CD1c-positive myeloid dendritic cell (primary cell): ENCODE data around the gene STPG1.
A peak's percentile ranks its signal among the peaks of the same experiment; 100 is the strongest.
"Not testable (repeated sequence)": the region's sequence is repeated elsewhere in the genome, so short reads cannot be mapped to it uniquely, and the experiment has no call there.

ENCODE experiments used
- DNase-seq: peaks from one replicate; pipeline ENCODE4 v3.0.0-alpha.2; 2016; ENCODE audit errors: extremely low spot score

STPG1 gene, protein sequence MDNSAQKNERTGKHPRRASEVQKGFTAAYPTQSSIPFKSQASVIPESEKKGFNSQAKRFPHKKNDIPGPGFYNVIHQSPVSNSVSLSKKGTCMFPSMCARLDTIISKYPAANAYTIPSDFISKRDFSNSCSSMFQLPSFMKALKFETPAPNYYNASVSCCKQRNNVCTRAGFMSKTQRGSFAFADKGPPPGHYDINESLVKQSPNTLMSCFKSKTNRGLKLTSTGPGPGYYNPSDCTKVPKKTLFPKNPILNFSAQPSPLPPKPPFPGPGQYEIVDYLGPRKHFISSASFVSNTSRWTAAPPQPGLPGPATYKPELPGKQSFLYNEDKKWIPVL

DNA sequence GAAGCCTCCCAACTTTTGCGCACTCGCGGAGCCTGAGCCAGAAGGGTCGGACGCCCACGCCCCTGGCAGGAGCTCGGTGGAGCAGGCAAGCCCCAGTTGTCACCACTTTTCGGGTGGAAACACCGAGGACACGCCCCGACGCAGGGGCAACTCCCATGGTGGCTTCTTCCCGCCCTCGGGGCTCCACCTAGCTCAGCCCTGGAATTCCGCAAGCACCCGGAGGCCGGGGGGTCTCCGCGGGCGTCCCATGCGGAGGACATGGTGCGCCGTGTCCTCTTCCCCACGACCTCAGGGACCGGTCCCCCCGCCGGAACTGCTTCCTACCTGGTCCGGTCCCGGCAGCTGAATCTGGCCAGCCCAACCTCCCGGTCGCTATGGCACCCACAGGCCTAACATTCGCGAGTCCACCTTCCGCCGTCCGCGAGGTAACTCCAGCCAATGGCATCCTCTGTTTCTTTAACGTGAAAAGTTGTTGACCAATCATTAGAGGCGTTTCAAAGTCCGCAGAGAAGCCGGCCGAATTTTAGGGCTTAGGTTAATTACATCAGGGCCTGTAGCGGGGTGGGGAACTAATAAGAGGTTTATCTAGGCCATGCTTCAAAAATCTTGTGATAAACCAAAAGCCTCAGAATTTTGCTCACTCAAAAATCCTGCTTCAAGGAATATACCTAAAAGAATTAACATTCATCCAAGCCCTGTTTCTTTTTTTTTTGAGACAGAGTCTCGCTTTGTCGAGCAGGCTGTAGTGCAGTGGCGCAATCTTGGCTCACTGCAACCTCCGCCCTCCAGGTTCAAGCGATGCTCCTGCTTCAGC, at the start of gene STPG1:
Gene STPG1, minus strand, starts transcription at position 433 of the 814 bp plus-strand sequence. CDS start 12,394 bp downstream, outside the sequence.
- DNase-seq = peak; percentile 95

DNA sequence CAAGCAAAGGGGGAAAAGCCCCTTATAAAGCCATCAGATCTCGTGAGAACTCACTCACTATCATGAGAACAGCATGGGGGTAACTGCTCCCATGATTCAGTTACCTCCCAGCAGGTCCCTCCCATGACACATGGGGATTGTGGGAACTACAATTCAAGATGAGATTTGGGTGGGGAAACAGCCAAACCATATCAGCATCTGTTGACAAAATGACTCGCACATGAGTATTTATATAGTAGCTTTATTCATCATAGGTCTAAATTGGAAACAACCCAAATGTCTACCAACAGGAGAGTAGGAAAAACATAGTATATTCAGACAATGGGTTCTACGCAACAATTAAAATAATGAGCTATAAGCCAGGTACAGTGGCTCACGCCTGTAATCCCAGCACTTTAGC, 48.5 kb upstream of the STPG1 start:
- not testable (repeated sequence) for DNase-seq

DNA sequence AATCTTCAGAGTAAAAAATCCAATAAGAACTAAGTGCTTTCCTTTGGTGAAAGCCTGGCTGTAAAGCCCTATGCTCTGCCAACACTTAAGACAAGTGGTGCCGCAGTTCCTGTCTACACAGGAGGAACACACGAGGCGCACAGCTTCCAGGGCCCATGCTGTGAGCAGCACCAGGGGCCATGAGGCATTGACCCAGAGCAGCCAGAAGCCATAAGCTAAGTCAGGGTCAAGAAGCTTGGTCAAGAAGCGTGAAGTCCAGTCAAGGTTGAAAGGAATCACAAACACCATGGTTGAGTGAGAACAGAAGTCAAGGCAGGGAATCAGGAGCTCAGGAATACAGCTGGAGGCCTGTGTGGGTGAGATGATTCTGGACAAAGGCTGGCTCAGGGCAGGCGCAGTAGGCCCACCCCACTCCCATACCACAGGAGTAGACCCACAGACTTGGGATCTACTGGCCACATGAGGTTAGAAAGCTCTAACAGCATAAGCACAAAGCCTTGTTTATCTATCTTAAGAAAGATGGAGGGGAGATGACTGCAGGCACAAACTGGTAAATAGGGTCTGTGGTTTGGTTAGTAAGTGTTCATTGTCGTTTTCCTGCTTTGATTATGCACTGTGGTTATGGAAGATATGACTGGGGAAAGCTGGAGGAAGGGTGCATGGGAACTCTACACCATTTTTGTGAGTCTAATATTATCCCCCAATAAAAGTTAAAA, 46.1 kb upstream of the STPG1 start:
- DNase-seq = no peak

DNA sequence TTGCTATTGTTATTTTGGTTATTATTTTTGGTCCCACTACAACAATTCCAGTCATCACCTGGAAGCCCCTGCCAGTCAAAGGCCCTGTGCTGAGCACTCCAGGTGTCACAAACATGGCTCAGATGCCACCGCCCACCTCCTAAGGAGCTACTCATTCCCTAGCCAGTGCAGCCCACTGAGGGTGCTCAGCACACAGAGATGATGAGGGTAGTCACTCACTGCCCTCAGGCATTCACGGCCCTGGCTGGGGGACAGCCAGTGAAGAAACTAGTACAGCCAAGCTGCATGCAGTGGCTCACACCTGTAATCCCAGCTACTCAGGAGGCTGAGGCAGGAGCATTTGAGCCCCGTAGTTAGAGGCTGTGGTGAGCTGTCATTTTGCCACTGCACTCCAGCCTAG, 44.3 kb upstream of the STPG1 start:
- no peak for DNase-seq

DNA sequence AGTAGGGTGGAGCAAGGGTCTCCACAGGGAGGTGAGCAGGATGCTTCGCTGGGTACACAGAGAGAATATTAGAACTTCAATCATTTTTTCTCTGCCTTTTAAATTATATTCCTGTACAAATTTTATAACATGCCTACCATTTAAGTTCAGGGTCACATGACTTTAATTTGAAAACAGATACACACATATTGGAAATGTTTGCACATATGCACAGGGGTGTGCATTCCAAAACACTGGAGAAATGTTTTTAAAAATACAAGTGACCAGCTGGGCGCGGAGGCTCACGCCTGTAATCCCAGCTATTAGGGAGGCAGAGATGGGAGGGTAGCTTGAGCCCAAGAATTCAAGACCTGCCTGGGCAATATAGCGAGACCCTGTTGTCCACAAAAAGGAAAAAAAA, 41.7 kb upstream of the STPG1 start:
- DNase-seq = no peak

DNA sequence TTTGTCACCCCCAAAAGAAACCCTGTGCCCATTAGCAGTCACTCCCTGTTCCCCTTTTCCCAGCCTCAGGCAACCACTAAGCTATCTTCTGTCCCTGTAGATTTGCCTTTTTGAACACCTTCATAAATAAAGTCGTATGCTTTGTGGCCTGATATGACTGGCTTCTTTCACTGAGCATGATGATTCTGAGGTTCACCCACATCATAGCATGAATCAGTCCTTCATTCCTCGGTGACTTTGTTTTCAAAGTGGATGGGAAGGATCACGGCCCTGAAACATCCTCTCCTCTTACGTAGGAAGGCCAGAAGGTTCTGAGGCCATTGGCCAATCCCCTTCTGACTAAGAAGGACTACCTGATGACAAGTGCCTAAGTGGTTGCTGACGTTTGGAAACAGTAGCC, 41.1 kb upstream of the STPG1 start:
- DNase-seq = peak; percentile 28

DNA sequence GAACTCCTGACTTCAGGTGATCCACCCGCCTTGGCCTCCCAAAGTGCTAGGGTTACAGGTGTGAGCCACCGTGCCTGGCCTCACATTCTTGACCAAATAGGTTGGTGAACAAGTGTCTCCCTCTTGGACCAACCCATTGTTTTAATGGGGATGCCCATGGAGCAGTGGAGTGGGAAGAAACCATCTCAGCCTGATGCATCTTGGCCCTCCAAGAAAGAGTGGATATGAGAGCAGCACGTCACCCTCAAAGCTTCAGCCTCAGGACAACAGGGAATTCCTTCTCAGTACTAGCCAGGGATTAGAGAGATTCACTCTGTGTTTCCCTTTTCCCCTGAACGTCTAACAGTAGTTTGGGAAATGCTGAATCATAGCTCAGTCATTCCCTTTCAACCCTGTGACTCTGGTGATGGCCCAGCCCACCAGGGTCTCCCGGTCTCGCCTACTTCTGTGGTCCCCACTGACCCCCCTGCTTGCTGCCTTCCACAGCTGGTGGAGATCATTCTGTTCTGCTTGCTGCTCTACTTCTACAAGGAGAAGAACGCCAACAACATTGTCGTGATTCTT, 39.4 kb upstream of the STPG1 start:
- DNase-seq = no peak

DNA sequence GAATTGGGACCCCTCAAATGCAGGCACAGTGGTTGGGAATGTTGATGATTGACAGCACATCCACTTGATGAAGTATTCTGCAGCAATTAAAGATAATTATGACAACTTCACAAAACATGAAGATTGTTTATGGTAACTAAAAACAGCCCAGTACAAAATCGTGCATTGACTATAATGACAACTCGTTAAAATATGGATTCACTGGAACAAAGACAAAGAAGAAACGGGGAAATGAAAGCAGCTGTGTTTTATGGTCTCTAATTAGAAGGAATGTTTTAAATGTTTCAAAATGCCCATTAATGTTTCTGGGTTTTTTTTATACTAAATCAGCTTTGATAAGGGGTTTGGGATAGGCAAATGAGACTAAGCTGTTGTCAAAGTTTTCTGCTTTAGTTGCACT, 38.2 kb upstream of the STPG1 start:
- DNase-seq = no peak

DNA sequence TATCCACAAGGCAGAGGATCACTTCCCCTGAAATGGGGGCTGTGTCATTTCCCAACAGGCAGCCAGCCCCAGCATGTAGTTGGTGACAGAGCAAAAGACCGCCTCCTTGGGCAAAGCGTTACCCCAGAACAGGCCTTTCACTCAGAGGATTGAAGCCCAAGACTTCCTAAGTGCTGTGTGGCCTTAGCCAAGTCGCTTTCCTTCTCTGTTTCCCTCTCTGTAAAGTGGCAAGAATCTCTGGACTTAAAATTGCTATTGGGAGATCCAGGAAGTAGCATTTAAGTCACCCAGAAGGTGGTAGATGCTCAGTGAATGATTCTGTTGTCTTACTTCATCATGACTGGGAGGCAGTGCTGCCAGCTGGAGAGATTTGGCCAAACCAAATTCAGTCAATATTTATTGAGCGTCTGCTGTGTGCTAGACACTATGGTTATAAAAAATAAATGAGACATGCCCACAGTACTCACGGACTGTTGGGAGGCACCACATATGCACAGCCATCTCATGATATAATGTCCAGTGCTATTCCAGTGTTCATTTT, 37.3 kb upstream of the STPG1 start:
- DNase-seq = no peak

DNA sequence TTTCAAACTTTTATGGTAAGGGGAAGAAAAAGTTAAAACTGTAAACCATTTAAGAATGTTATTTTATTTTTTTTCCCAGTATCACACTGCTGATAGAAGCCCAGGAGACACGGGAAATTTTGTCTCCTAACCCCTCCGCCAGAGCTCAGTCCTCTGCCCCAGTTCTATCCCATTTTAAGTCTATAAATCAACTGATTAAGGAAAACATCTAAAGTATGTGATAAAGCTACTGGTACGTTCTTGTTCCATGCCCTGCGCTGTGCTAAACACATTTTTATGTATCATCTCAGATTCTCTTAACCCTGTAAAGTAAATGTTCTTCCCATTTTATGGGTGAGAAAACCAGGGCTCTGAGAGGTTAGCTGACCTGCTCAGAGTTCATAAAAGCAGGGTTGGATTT, 36.7 kb upstream of the STPG1 start:
- DNase-seq = no peak

DNA sequence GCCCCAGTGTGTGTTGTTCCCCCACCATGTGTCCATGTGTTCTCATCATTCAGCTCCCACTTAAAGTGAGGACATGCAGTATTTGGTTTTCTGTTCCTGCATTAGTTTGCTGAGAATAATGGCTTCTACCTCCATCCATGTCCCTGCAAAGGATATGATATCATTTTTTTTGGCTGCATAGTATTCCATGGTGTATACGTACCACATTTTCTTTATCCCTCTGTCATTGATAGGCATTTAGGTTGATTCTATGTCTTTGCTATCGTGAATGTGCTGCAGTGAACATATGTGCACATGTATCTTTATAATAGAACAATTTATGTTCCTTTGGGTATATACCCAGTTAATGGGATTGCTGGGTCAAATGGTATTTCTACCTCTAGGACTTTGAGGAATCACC, 32.9 kb upstream of the STPG1 start:
- DNase-seq = not testable (repeated sequence)

DNA sequence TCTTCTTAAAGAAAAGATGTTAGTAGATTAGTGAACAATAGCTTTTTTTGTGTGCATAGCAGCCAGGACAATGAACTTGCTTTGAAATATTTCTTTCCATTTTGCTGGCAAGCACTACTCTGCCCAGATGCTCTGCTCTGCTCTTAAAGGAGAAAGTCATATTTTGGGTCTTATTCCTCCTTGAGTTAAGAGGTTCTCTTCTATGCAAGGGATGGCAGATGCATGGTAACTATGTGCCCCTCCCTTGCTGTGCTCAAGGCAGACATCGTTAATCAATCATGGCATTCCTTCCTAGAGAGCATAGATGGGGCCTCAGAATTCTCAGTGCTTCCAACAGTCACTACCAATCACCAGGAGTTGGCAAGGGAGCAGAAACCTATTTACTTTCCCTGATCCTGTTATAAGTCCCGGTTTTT, 29.7 kb upstream of the STPG1 start:
- no peak for DNase-seq

DNA sequence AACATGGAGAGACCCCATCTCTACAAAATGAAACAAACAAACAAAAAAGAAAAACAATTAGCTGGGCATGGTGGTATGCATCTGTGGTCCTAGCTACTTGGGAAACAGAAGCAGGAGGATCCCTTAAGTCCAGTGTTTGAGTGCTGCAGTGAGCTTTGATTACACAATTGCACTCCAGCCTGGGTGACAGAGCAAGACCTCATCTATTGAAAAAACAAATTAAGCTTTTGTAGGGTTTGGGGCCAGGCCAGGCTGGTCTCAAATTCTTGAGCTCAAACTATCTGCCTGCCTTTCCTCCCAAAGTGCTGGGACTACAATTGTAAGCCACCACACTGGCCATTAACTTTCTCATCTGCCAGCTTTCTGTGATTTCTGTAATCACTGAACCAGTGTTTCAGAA, 29.2 kb upstream of the STPG1 start:
- no peak for DNase-seq

DNA sequence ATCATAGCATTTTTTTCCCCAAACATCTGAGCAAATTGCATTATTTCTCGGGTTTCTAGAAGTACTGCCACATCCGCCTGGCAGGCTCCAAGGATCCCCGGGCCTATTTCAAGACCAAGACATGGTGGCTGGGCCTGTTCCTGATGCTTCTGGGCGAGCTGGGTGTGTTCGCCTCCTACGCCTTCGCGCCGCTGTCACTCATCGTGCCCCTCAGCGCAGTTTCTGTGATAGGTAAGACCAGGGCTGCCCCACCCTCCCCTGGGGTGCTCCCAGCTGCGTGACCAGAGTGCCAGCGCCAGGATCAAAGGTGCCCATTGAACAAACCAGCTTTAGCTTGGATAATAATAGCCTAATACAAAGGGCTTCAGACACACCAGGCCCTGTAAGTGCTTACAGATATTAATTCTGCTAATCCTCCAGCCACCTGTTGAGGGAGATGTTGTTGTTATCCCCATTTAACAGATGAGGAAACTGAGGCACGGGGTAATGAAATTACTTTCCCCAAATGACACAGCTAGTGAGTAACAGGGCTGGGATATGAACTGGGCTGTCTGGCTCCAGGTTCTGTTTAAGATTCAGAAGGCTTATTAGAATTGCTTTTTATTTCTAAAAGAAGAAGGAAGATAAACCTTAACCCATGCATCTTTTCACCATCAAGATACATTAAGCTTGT, 28.6 kb upstream of the STPG1 start:
- DNase-seq = no peak

DNA sequence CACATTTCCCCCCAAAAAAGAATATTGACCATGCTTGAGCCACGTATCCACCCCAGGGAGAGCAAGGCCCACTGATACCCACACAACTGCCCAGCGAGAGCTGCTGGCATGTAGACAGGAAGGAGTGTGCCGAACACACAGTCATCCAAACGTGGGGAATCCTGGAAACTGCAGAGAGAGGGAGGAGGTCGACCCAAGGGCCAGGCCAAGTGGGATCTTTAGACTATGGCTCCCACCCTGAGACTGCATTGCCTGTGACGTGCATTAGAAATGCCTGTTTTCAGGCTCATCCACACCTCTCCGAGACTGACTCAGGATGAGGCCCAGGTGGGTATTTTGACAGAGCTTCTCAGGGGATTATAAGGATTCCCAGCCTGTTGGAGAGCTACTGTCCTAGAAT, 27.9 kb upstream of the STPG1 start:
- no peak for DNase-seq

DNA sequence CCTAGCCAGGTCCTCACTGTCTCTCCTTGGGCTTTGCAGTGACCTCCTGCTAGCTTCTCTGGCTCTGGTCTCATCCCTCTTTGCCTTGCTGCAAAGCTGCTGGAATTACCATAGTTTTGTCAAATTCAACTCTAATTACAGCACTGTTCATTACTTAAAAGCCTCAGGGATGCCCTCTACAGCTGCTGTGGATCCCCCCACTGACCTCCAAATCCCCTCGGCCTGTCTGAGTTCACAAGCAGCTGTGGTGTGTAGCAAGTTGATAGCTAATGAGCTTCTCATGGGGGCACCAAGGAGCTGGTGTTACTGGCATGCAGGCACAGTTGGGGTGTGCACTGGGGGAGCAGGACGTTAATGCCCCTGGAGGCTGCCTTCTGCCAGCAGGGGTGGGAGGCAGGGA, 26.9 kb upstream of the STPG1 start:
- no peak for DNase-seq

DNA sequence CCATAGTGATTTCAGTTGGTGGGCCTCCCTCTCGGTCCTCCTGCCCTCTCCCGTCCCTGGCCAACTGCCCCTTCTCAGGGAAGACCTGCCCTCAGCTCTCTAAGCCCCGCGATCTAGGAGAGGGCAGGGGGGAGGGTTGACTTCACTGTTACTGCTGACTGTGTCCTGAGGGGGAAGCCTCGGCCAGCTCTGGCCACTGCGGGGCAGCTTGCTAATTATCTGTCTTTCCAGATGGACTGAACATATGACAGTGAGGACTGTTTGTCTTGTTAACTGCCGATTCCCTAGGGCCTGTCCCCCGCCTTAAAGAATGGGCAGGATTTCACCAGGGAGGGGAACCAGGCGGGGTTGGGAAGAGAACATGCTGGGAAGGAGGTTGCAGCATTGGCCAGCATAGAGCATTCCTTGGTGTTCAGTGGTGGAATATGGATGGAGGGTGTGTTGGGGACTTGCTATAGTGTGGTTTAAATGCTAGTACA, 24.9 kb upstream of the STPG1 start:
- no peak for DNase-seq

DNA sequence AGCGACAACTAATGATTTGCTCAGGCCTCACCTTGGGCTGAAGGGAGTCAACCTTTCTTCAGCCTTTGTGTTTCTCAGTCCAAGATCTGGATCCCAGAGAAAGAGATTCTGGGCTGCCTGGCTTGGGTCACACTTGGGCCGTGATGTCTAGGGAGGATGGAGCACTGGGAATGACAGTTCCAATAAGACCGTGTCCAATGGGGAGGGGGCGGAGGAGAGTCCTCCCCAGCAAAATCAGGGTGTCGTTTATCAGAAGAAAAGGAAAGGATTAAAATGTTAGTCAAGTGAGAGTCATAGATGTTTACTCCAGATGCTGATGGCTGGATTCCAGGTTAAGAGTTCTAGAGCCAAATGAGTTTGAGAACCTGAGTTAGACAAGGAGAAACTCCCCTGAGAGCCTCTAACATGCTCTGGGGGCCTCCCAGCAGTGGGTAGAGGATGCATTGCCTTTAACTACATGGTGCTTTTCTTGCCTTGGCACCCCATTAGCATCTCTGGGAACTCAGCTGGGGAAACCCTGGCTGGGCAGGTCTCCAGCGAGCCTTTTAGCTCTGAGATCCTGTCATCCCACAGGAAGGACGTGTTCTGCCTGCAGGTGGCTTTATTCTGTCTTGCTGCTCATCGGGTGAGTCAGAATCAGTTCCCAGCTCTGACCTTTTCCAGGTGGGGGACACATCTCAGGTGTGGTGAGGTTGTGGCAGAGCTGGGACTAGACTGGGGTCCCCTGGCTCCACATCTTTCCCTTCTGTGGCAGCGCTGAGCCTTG, 24.2 kb upstream of the STPG1 start:
- no peak for DNase-seq

DNA sequence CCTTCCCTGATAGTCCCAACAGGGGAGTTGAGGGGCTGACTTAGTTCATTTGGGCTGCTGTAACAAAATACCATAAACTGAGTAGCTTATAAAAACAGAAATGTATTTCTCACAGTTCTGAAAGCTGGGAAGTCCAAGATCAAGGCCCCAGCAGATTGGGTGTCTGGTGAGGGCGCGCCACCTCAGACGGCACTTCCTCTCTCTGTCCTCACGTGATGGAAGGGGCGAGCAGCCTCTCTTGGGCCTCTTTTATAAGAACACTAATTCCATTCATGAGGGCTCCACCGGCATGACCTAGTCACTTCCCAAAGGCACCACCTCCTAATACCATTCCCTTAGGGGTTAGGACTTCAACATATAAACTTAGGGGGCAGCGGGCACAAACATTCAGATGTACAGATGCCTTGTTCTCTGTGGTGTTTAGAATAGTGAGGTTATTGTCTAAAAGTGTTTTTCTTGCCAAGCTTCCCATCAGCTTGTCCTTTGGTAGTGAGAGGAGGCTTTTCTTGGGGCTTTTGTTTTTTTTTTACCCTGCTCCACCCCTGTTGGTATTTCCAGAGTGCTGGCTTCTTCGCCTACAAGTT, 22.3 kb upstream of the STPG1 start:
- no peak for DNase-seq

DNA sequence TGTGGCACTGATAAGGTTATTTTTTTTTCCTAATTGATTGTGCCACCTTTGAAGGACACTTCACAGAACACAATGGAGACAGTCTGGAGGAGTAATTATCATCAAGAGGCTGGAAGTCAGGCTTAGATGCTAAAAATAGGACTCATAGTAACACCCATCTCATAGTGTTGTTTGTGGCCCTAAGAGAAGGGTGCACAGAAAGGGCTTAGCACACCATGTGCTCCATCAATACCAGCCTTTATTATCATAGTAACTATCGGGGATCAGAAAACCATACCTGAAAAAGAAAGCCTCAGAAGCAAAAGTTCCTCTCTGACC, 13.9 kb upstream of the STPG1 start:
- DNase-seq = no peak
